Hindlimb muscle (tissue), 1 donor: Measurements from ENCODE around the gene ABCA1. TPM values are rescaled to one million over a fixed set of nuclear protein-coding genes. Genes with fewer than 3 reads are reported as not detected.

Experiments
- DNase-seq: peaks from one replicate; pipeline ENCODE4 v3.0.0-alpha.2; 2013
- polyA plus RNA-seq: library from polyadenylated mRNA; unstranded; fragments of 120-200 nt; gene quantifications from one replicate; pipeline ENCODE4 v1.2.1, GENCODE V29; 2013; ENCODE audit not compliant: insufficient read length

ABCA1 gene
- polyA plus RNA-seq, 1 donor = 6.4 TPM

GRCh38 chr9:104838958-104839357 is 89.0 kb downstream of the ABCA1 start:
- DNase-seq = no peak

- no peak for DNase-seq
Measured at GRCh38 chr9:104836767-104837166, 91.2 kb downstream of the ABCA1 start.

- DNase-seq = no peak
Measured at GRCh38 chr9:104836235-104836634, 91.7 kb downstream of the ABCA1 start.

- no peak for DNase-seq
Measured at GRCh38 chr9:104835161-104835560, 92.8 kb downstream of the ABCA1 start.

GRCh38 chr9:104833696-104834095 is 94.3 kb downstream of the ABCA1 start:
- DNase-seq = no peak

GRCh38 chr9:104831681-104832080 is 96.3 kb downstream of the ABCA1 start:
- no peak for DNase-seq

- DNase-seq = no peak
Measured at GRCh38 chr9:104826911-104827310, 101.0 kb downstream of the ABCA1 start.

GRCh38 chr9:104826079-104826775 is 101.7 kb downstream of the ABCA1 start:
- DNase-seq = no peak

GRCh38 chr9:104820336-104820735 is 107.6 kb downstream of the ABCA1 start:
- no peak for DNase-seq

- no peak for DNase-seq
Measured at GRCh38 chr9:104819033-104819432, 108.9 kb downstream of the ABCA1 start.

- DNase-seq = no peak
Measured at GRCh38 chr9:104817437-104817836, 110.5 kb downstream of the ABCA1 start.

GRCh38 chr9:104815851-104816565 is 111.9 kb downstream of the ABCA1 start:
- no peak for DNase-seq

- DNase-seq = no peak
Measured at GRCh38 chr9:104810421-104811339, 117.3 kb downstream of the ABCA1 start.

- DNase-seq = peak; percentile 68
Measured at GRCh38 chr9:104808035-104808614, 119.8 kb downstream of the ABCA1 start.

- DNase-seq = no peak
Measured at GRCh38 chr9:104805441-104805840, 122.5 kb downstream of the ABCA1 start.

- DNase-seq = no peak
Measured at GRCh38 chr9:104802906-104803305, 125.0 kb downstream of the ABCA1 start.

- no peak for DNase-seq
Measured at GRCh38 chr9:104802110-104802509, 125.8 kb downstream of the ABCA1 start.

GRCh38 chr9:104800068-104800785 is 127.7 kb downstream of the ABCA1 start:
- no peak for DNase-seq

GRCh38 chr9:104798209-104798995 is 129.6 kb downstream of the ABCA1 start:
- no peak for DNase-seq

GRCh38 chr9:104795857-104796256 is 132.1 kb downstream of the ABCA1 start:
- no peak for DNase-seq

GRCh38 chr9:104795082-104795481 is 132.9 kb downstream of the ABCA1 start:
- no peak for DNase-seq
